Muscle layer of duodenum (tissue), 2 donors: ENCODE measurements around the gene EHBP1L1.

Experiments used
- H3K27ac ChIP-seq: one replicate; pipeline ENCODE4 v1.7.0; 2013; ENCODE audit warnings: mild to moderate bottlenecking, low read length
- H3K27me3 ChIP-seq: one replicate; pipeline ENCODE4 v1.7.0; 2013; ENCODE audit warnings: low read depth, mild to moderate bottlenecking, control low read depth, low read length
- H3K36me3 ChIP-seq, 2 donors: one replicate each; pipeline ENCODE4 v1.7.0; 2013; ENCODE audit warnings: low read length in 2 of 2, control low read depth in 1 of 2, mild to moderate bottlenecking in 1 of 2; ENCODE audit not compliant: insufficient read depth in 2 of 2, control insufficient read depth in 1 of 2
- H3K4me1 ChIP-seq, 2 donors: one replicate each; pipeline ENCODE4 v1.7.0; 2013; ENCODE audit warnings: low read length in 2 of 2, mild to moderate bottlenecking in 2 of 2, control low read depth in 1 of 2, moderate library complexity in 1 of 2; ENCODE audit not compliant: insufficient read depth in 2 of 2, control insufficient read depth in 1 of 2
- H3K4me3 ChIP-seq, 2 donors: one replicate each; pipeline ENCODE4 v1.7.0; 2013; ENCODE audit warnings: low read length in 2 of 2, low read depth in 1 of 2, mild to moderate bottlenecking in 1 of 2
- H3K9me3 ChIP-seq, 2 donors: one replicate each; pipeline ENCODE4 v1.7.0; 2013; ENCODE audit warnings: low read length in 2 of 2, control low read depth in 1 of 2, mild to moderate bottlenecking in 1 of 2; ENCODE audit not compliant: control insufficient read depth in 1 of 2
- donor health status: healthy.

EHBP1L1 gene

GRCh38 chr11:65625628-65626342 lies 49.9 kb downstream of the EHBP1L1 start:
- no peaks in the 10 kb centered on the region for H3K27me3 ChIP-seq
- no peak overlapping the region for H3K27ac ChIP-seq
- no peak overlapping the region for H3K4me3 ChIP-seq
- peaks cover 0 to 3% of the 10 kb centered on the region in 2 donors for H3K4me1 ChIP-seq
- peaks cover 55 to 90% of the 10 kb centered on the region in 2 donors for H3K36me3 ChIP-seq
- no peaks in the 10 kb centered on the region for H3K9me3 ChIP-seq

GRCh38 chr11:65627202-65627601 lies 51.3 kb downstream of the EHBP1L1 start:
- Histone ChIP-seq H3K4me3 (no peak overlapping the region), H3K4me1 (peaks cover 0 to 3% of the 10 kb centered on the region in 2 donors), H3K36me3 (peaks cover 64 to 91% of the 10 kb centered on the region in 2 donors)

GRCh38 chr11:65629579-65629978 lies 53.7 kb downstream of the EHBP1L1 start:
- Histone ChIP-seq H3K4me3 (no peak overlapping the region), H3K36me3 (peaks cover 64 to 93% of the 10 kb centered on the region in 2 donors), H3K9me3 (no peaks in the 10 kb centered on the region), H3K27ac (no peak overlapping the region), H3K4me1 (peaks cover 0 to 3% of the 10 kb centered on the region in 2 donors), H3K27me3 (no peaks in the 10 kb centered on the region)

More at GRCh38 chr11:65627202-65627601, 51.3 kb downstream of the EHBP1L1 start:
- H3K27me3 ChIP-seq: no peaks in the 10 kb centered on the region
- no peaks in the 10 kb centered on the region for H3K9me3 ChIP-seq
- H3K27ac ChIP-seq: no peak overlapping the region

GRCh38 chr11:65630215-65630614 lies 54.4 kb downstream of the EHBP1L1 start:
- Histone ChIP-seq H3K4me3 (no peak overlapping the region), H3K36me3 (peaks cover 70 to 93% of the 10 kb centered on the region in 2 donors), H3K9me3 (no peaks in the 10 kb centered on the region), H3K4me1 (peaks cover 0 to 3% of the 10 kb centered on the region in 2 donors), H3K27me3 (no peaks in the 10 kb centered on the region), H3K27ac (no peak overlapping the region)

- Histone ChIP-seq H3K27ac (no peak overlapping the region), H3K4me3 (no peak overlapping the region), H3K36me3 (peaks cover 48 to 83% of the 10 kb centered on the region in 2 donors), H3K4me1 (peaks cover 0 to 15% of the 10 kb centered on the region in 2 donors), H3K27me3 (no peaks in the 10 kb centered on the region), H3K9me3 (no peaks in the 10 kb centered on the region)
These were observed 57.7 kb downstream of the EHBP1L1 start for GRCh38 chr11:65633390-65634108.

GRCh38 chr11:65634109-65634436 lies 58.2 kb downstream of the EHBP1L1 start:
- H3K4me1 ChIP-seq: peaks cover 2 to 21% of the 10 kb centered on the region in 2 donors
- H3K36me3 ChIP-seq: peaks cover 45 to 78% of the 10 kb centered on the region in 2 donors
- H3K9me3 ChIP-seq: no peaks in the 10 kb centered on the region
- no peak overlapping the region for H3K4me3 ChIP-seq
- H3K27ac ChIP-seq: no peak overlapping the region
- no peaks in the 10 kb centered on the region for H3K27me3 ChIP-seq

GRCh38 chr11:65634440-65634839 lies 58.6 kb downstream of the EHBP1L1 start:
- Histone ChIP-seq H3K36me3 (peaks cover 41 to 74% of the 10 kb centered on the region in 2 donors), H3K9me3 (no peaks in the 10 kb centered on the region), H3K27ac (no peak overlapping the region), H3K4me3 (no peak overlapping the region), H3K4me1 (peaks cover 2 to 24% of the 10 kb centered on the region in 2 donors), H3K27me3 (no peaks in the 10 kb centered on the region)

- no peaks in the 10 kb centered on the region for H3K9me3 ChIP-seq
- no peak overlapping the region for H3K27ac ChIP-seq
- no peaks in the 10 kb centered on the region for H3K27me3 ChIP-seq
- peaks cover 34 to 68% of the 10 kb centered on the region in 2 donors for H3K36me3 ChIP-seq
- no peak overlapping the region for H3K4me3 ChIP-seq
- peaks cover 9 to 31% of the 10 kb centered on the region in 2 donors for H3K4me1 ChIP-seq
These were observed 59.3 kb downstream of the EHBP1L1 start for GRCh38 chr11:65634905-65635731.

- Histone ChIP-seq H3K4me3 (no peak overlapping the region), H3K9me3 (no peaks in the 10 kb centered on the region), H3K27me3 (no peaks in the 10 kb centered on the region), H3K36me3 (peaks cover 24 to 61% of the 10 kb centered on the region in 2 donors), H3K27ac (no peak overlapping the region), H3K4me1 (peaks cover 11 to 44% of the 10 kb centered on the region in 2 donors)
These were observed 60.5 kb downstream of the EHBP1L1 start for GRCh38 chr11:65636108-65637031.

GRCh38 chr11:65637032-65637557 lies 61.2 kb downstream of the EHBP1L1 start:
- Histone ChIP-seq H3K9me3 (no peaks in the 10 kb centered on the region), H3K36me3 (peaks cover 19 to 59% of the 10 kb centered on the region in 2 donors), H3K4me3 (no peak overlapping the region), H3K4me1 (peaks cover 11 to 51% of the 10 kb centered on the region in 2 donors), H3K27ac (peak overlapping the region; percentile 56), H3K27me3 (no peaks in the 10 kb centered on the region)
